ENCODE data around the gene AHDC1.
A peak's percentile ranks its signal among the peaks of the same experiment; 100 is the strongest.

AHDC1 gene

GRCh38 chr1:27574001-27574781 lies 29.8 kb downstream of the AHDC1 start:
- H3K4me3 ChIP-seq (ENCODE audit: low read depth, low read length), result no peak overlapping the region
- H3K4me1 ChIP-seq (ENCODE audit: control insufficient read depth, insufficient read depth, low read length), result peaks cover 11% of the 10 kb centered on the region
- ChIA-PET CTCF (interaction anchor here (0.6 to 3.5 kb wide), 18 partner anchors 7 to 275 kb away, joined by 3 to 33 read pairs (median 5); partner anchors contain the start of gene AHDC1), POLR2A (interaction anchor here (0.5 to 2.3 kb wide), 9 partner anchors 17 to 326 kb away, joined by 3 to 20 read pairs (median 7); partner anchors contain the start of genes AHDC1 and WASF2)
- TF ChIP-seq ZNF341 (tag by site-specific recombination; IDR thresholded peaks at IDR 0.05; ENCODE audit: low read depth), result no peak
- 0 out of 2 replicates have a peak, but pooled peaks have one; percentile 59 for TF ChIP-seq ZSCAN16 (tag by site-specific recombination; IDR thresholded peaks at IDR 0.05)
- no peaks in the 10 kb centered on the region for H3K36me3 ChIP-seq (ENCODE audit: control insufficient read depth in 2 of 2, insufficient read depth in 1 of 2, low read length in 2 of 2)
- H3K27ac ChIP-seq (ENCODE audit: extremely low read depth, low read depth, low read length), result peak overlapping the region; percentile 53; the same call in 1 of the 2 replicates
- no peaks in the 10 kb centered on the region for H3K9me3 ChIP-seq (ENCODE audit: control insufficient read depth, insufficient read depth, low read depth, low read length)

- TF ChIP-seq KLF1 (tag by site-specific recombination; IDR thresholded peaks at IDR 0.05) (0 out of 2 replicates have a peak, but pooled peaks have one; percentile 5), ZBTB48 (tag by site-specific recombination; IDR thresholded peaks at IDR 0.05) (no peak), GLI4 (tag by site-specific recombination; IDR thresholded peaks at IDR 0.05) (no peak), SP2 (tag by site-specific recombination; IDR thresholded peaks at IDR 0.05) (peak; percentile 37; the same call in 1 of the 2 replicates), ZNF600 (tag by site-specific recombination; IDR thresholded peaks at IDR 0.05) (peak; percentile 76), ZNF768 (tag by site-specific recombination; IDR thresholded peaks at IDR 0.05) (peak; percentile 94; the same call in 1 of the 2 replicates), KLF17 (tag by site-specific recombination; IDR thresholded peaks at IDR 0.05) (peak; percentile 55), TRIM28 (IDR thresholded peaks at IDR 0.05; ENCODE audit: borderline replicate concordance, low read length) (0 out of 2 replicates have a peak, but pooled peaks have one; percentile 53)
- Histone ChIP-seq H3K9me3 (ENCODE audit: control insufficient read depth, insufficient read depth, low read depth, low read length) (no peaks in the 10 kb centered on the region), H3K27ac (ENCODE audit: extremely low read depth, low read depth, low read length) (no peak overlapping the region), H3K4me3 (ENCODE audit: low read depth, low read length) (no peak overlapping the region), H3K4me1 (ENCODE audit: control insufficient read depth, insufficient read depth, low read length) (peaks cover 11% of the 10 kb centered on the region), H3K36me3 (ENCODE audit: control insufficient read depth in 2 of 2, insufficient read depth in 1 of 2, low read length in 2 of 2) (no peaks in the 10 kb centered on the region)
- ChIA-PET POLR2A (interaction anchor here (1.3 to 1.5 kb wide), 2 partner anchors 31 to 83 kb away, joined by 3 read pairs; partner anchors contain the start of genes AHDC1 and WASF2), CTCF (interaction anchor here (0.6 to 8.6 kb wide), 6 partner anchors 15 to 235 kb away, joined by 3 to 111 read pairs (median 6); no protein-coding TSS in a partner anchor)
These were observed 31.1 kb downstream of the AHDC1 start for GRCh38 chr1:27572679-27573426.

GRCh38 chr1:27572019-27572678 lies 31.8 kb downstream of the AHDC1 start:
- Histone ChIP-seq H3K4me3 (ENCODE audit: low read depth, low read length) (no peak overlapping the region), H3K9me3 (ENCODE audit: control insufficient read depth, insufficient read depth, low read depth, low read length) (no peaks in the 10 kb centered on the region), H3K27ac (ENCODE audit: extremely low read depth, low read depth, low read length) (no peak overlapping the region), H3K36me3 (ENCODE audit: control insufficient read depth in 2 of 2, insufficient read depth in 1 of 2, low read length in 2 of 2) (no peaks in the 10 kb centered on the region), H3K4me1 (ENCODE audit: control insufficient read depth, insufficient read depth, low read length) (peaks cover 11% of the 10 kb centered on the region)
- POLR2A ChIA-PET, result interaction anchor here (1.3 to 1.5 kb wide), 2 partner anchors 32 to 82 kb away, joined by 3 read pairs; partner anchors contain the start of genes AHDC1 and WASF2
- TF ChIP-seq TRIM28 (IDR thresholded peaks at IDR 0.05; ENCODE audit: borderline replicate concordance, low read length) (peak; percentile 37; the same call in 1 of the 2 replicates), REPIN1 (tag by site-specific recombination; IDR thresholded peaks at IDR 0.05; ENCODE audit: low read depth) (no peak), ZFHX2 (tag by site-specific recombination; conservative IDR thresholded peaks at IDR 0.05) (peak; percentile 35; the same call in 1 of the 2 replicates), ZBTB48 (tag by site-specific recombination; IDR thresholded peaks at IDR 0.05) (peak; percentile 99), ZNF121 (tag by site-specific recombination; IDR thresholded peaks at IDR 0.05) (no peak), ZNF600 (tag by site-specific recombination; IDR thresholded peaks at IDR 0.05) (peak; percentile 100)
- CTCF ChIA-PET, result interaction anchor here (0.6 to 8.6 kb wide), 8 partner anchors 10 to 234 kb away, joined by 3 to 111 read pairs (median 5); no protein-coding TSS in a partner anchor
